Loucy (cell line): ENCODE data around the gene SEM1.

Source experiments
- EZH2phosphoT487 ChIP-seq: fragments of 200-600 bp; IDR thresholded peaks from 2 replicates; pipeline ENCODE4 v1.6.1; 2018; ENCODE audit warnings: antibody characterized with exemption, mild to moderate bottlenecking, moderate library complexity, borderline replicate concordance
- TF ChIP-seq, protein P1 (sequence below): fragments of 200-600 bp; sonication (generic); conservative IDR thresholded peaks from 2 replicates; pipeline ENCODE4 v1.5.1; 2014; ENCODE audit warnings: mild to moderate bottlenecking, antibody characterized with exemption, low read length

DNA sequence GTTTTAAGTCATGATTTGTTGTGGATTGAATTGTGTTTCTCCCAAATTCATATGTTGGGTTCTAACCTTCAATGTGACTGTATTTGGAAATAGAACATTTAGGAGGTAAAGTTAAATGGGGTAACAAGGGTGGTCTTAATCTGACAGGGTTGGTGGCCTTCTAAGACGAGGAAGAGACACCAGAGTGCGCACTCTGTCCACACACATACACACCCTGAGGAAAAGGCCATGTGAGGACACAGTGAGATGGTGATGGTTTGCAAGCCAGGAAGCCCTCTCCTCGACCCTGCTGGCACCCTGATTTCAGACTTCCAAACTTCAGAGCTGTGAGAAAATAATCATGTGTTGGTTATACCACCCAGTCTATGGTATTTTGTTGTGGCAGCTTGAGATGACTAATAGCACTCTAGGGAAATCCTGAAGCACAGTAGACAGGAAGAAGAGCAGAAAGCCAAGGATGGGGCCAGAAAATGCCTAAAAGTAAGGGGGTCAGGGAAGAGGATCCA is 28.0 kb upstream of the SEM1 start:
- TF ChIP-seq, protein P1, sequence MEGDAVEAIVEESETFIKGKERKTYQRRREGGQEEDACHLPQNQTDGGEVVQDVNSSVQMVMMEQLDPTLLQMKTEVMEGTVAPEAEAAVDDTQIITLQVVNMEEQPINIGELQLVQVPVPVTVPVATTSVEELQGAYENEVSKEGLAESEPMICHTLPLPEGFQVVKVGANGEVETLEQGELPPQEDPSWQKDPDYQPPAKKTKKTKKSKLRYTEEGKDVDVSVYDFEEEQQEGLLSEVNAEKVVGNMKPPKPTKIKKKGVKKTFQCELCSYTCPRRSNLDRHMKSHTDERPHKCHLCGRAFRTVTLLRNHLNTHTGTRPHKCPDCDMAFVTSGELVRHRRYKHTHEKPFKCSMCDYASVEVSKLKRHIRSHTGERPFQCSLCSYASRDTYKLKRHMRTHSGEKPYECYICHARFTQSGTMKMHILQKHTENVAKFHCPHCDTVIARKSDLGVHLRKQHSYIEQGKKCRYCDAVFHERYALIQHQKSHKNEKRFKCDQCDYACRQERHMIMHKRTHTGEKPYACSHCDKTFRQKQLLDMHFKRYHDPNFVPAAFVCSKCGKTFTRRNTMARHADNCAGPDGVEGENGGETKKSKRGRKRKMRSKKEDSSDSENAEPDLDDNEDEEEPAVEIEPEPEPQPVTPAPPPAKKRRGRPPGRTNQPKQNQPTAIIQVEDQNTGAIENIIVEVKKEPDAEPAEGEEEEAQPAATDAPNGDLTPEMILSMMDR, result no peak
- no peak for TF ChIP-seq EZH2phosphoT487
